HUES64 (cell line): ENCODE results near the gene GINS2.
A peak's percentile ranks its signal among the peaks of the same experiment; 100 is the strongest.

ENCODE experiments used
- H3K27ac ChIP-seq: 2 replicates; pipeline ENCODE4 v1.7.0; 2013; ENCODE audit warnings: low read depth, low read length, inconsistent platforms
- H3K27me3 ChIP-seq: 2 replicates; pipeline ENCODE4 v1.6.1; 2013; ENCODE audit warnings: mild to moderate bottlenecking, low read length; ENCODE audit not compliant: insufficient read depth
- H3K36me3 ChIP-seq: 2 replicates; pipeline ENCODE4 v1.6.1; 2013; ENCODE audit warnings: mild to moderate bottlenecking, low read length; ENCODE audit not compliant: insufficient read depth
- H3K4me1 ChIP-seq: 2 replicates; pipeline ENCODE4 v1.6.1; 2013; ENCODE audit warnings: mild to moderate bottlenecking, low read length, moderate library complexity; ENCODE audit not compliant: insufficient read depth
- H3K4me3 ChIP-seq: 2 replicates; pipeline ENCODE4 v1.5.1; 2013; ENCODE audit warnings: mild to moderate bottlenecking, low read length, moderate library complexity
- H3K9ac ChIP-seq: 2 replicates; pipeline ENCODE4 v1.6.1; 2013; ENCODE audit warnings: mild to moderate bottlenecking, low read depth, low read length
- H3K9me3 ChIP-seq: 2 replicates; pipeline ENCODE4 v1.6.1; 2013; ENCODE audit warnings: low read depth, low read length; ENCODE audit not compliant: insufficient read depth
- WGBS: fragments of 150-250, 120-280 bp; methylation state at CpG from one replicate; pipeline ENCODE4 v1.1.7; 2013; ENCODE audit warnings: missing lambda C conversion rate; 5-methylcytosine and 5-hydroxymethylcytosine counted together

The GINS2 gene

GRCh38 chr16:85715169-85716021, 26.6 kb upstream of the GINS2 start:
- peak overlapping the region; percentile 38 for H3K4me3 ChIP-seq
- 50% methylated on average over 22 of the region's 22 CpGs for WGBS
- H3K27ac ChIP-seq = peak overlapping the region; percentile 32; the same call in 1 of the 2 replicates
- H3K9me3 ChIP-seq = peaks cover 9% of the 10 kb centered on the region; the same call in 1 of the 2 replicates
- H3K36me3 ChIP-seq = 0 out of 2 replicates have a peak, but pooled peaks cover 4% of the 10 kb centered on the region
- H3K4me1 ChIP-seq = peaks cover 16% of the 10 kb centered on the region
- peaks cover 12% of the 10 kb centered on the region for H3K27me3 ChIP-seq
- H3K9ac ChIP-seq = 0 out of 2 replicates have a peak overlapping the region, but pooled peaks have one; percentile 6

GRCh38 chr16:85712801-85713200, 24.0 kb upstream of the GINS2 start:
- Histone ChIP-seq H3K9ac (no peak overlapping the region), H3K27ac (no peak overlapping the region), H3K4me1 (peaks cover 16% of the 10 kb centered on the region), H3K27me3 (peaks cover 12% of the 10 kb centered on the region), H3K9me3 (peaks cover 9% of the 10 kb centered on the region; the same call in 1 of the 2 replicates), H3K4me3 (no peak overlapping the region), H3K36me3 (0 out of 2 replicates have a peak, but pooled peaks cover 4% of the 10 kb centered on the region)
- WGBS = 76% methylated on average over 9 of the region's 9 CpGs

- WGBS = 92% methylated on average over 6 of the region's 6 CpGs
- Histone ChIP-seq H3K9me3 (peaks cover 9% of the 10 kb centered on the region; the same call in 1 of the 2 replicates), H3K27ac (no peak overlapping the region), H3K9ac (no peak overlapping the region), H3K4me3 (no peak overlapping the region), H3K36me3 (0 out of 2 replicates have a peak, but pooled peaks cover 4% of the 10 kb centered on the region), H3K4me1 (peaks cover 16% of the 10 kb centered on the region), H3K27me3 (peaks cover 12% of the 10 kb centered on the region)
Measured at GRCh38 chr16:85711982-85712587, 23.3 kb upstream of the GINS2 start.

- Histone ChIP-seq H3K27me3 (peaks cover 7% of the 10 kb centered on the region), H3K4me1 (peaks cover 8% of the 10 kb centered on the region), H3K9me3 (peaks cover 9% of the 10 kb centered on the region; the same call in 1 of the 2 replicates), H3K36me3 (0 out of 2 replicates have a peak, but pooled peaks cover 4% of the 10 kb centered on the region), H3K4me3 (no peak overlapping the region), H3K9ac (no peak overlapping the region), H3K27ac (no peak overlapping the region)
- WGBS = 90% methylated on average over 9 of the region's 9 CpGs
Measured at GRCh38 chr16:85710732-85711131, 22.0 kb upstream of the GINS2 start.

- H3K9ac ChIP-seq = no peak overlapping the region
- no peaks in the 10 kb centered on the region for H3K27me3 ChIP-seq
- peaks cover 9% of the 10 kb centered on the region; the same call in 1 of the 2 replicates for H3K9me3 ChIP-seq
- H3K4me3 ChIP-seq = no peak overlapping the region
- peaks cover under 1% of the 10 kb centered on the region; the same call in 1 of the 2 replicates for H3K4me1 ChIP-seq
- H3K27ac ChIP-seq = no peak overlapping the region
- 92% methylated on average over 53 of the region's 53 CpGs for WGBS
- H3K36me3 ChIP-seq = 0 out of 2 replicates have a peak, but pooled peaks cover 4% of the 10 kb centered on the region
Measured at GRCh38 chr16:85709766-85710585, 21.2 kb upstream of the GINS2 start.

GRCh38 chr16:85708338-85708737, 19.6 kb upstream of the GINS2 start:
- H3K27me3 ChIP-seq = no peaks in the 10 kb centered on the region
- H3K36me3 ChIP-seq = 0 out of 2 replicates have a peak, but pooled peaks cover 4% of the 10 kb centered on the region
- H3K9ac ChIP-seq = no peak overlapping the region
- H3K4me1 ChIP-seq = no peaks in the 10 kb centered on the region
- peaks cover 9% of the 10 kb centered on the region; the same call in 1 of the 2 replicates for H3K9me3 ChIP-seq
- WGBS = 94% methylated on average over 6 of the region's 6 CpGs
- no peak overlapping the region for H3K27ac ChIP-seq
- no peak overlapping the region for H3K4me3 ChIP-seq

- H3K27me3 ChIP-seq = no peaks in the 10 kb centered on the region
- WGBS = 93% methylated on average over 15 of the region's 16 CpGs
- no peak overlapping the region for H3K4me3 ChIP-seq
- H3K9me3 ChIP-seq = peaks cover 9% of the 10 kb centered on the region; the same call in 1 of the 2 replicates
- no peaks in the 10 kb centered on the region for H3K4me1 ChIP-seq
- no peak overlapping the region for H3K27ac ChIP-seq
- no peak overlapping the region for H3K9ac ChIP-seq
- H3K36me3 ChIP-seq = 0 out of 2 replicates have a peak, but pooled peaks cover 4% of the 10 kb centered on the region
Measured at GRCh38 chr16:85707528-85708095, 18.9 kb upstream of the GINS2 start.

- 89% methylated on average over 10 of the region's 11 CpGs for WGBS
- Histone ChIP-seq H3K4me3 (no peak overlapping the region), H3K27me3 (no peaks in the 10 kb centered on the region), H3K4me1 (no peaks in the 10 kb centered on the region), H3K9me3 (peaks cover under 1% of the 10 kb centered on the region; the same call in 1 of the 2 replicates), H3K36me3 (no peaks in the 10 kb centered on the region), H3K27ac (no peak overlapping the region), H3K9ac (no peak overlapping the region)
Measured at GRCh38 chr16:85706449-85707034, 17.8 kb upstream of the GINS2 start.

- Histone ChIP-seq H3K27ac (no peak overlapping the region), H3K4me3 (no peak overlapping the region), H3K27me3 (no peaks in the 10 kb centered on the region), H3K9me3 (no peaks in the 10 kb centered on the region), H3K4me1 (no peaks in the 10 kb centered on the region), H3K9ac (no peak overlapping the region), H3K36me3 (no peaks in the 10 kb centered on the region)
- WGBS = 92% methylated on average over 20 of the region's 20 CpGs
Measured at GRCh38 chr16:85704900-85705846, 16.4 kb upstream of the GINS2 start.
